Esophagus muscularis mucosa (tissue), 4 donors: ENCODE measurements around the gene CDK14. TPM values are rescaled to one million over a fixed set of nuclear protein-coding genes. Genes with fewer than 3 reads are reported as not detected.

Experiments used
- DNase-seq: peaks from one replicate; pipeline ENCODE4 v3.0.0-alpha.2; 2017; ENCODE audit errors: extremely low spot score
- H3K27ac ChIP-seq, 4 donors: fragments of 200-600 bp; sonication (generic); replicated peaks in 1 of 4; 1 replicate in 3 of 4; 2 replicates in 1 of 4; pipeline ENCODE4 v1.5.1; 2016 to 2019; ENCODE audit warnings: mild to moderate bottlenecking in 1 of 4
- H3K27me3 ChIP-seq, 4 donors: fragments of 200-600 bp; sonication (generic); one replicate each; pipeline versions ENCODE4 v1.5.1 to v1.6.0; 2016 to 2019
- H3K36me3 ChIP-seq, 4 donors: fragments of 200-600 bp; sonication (generic); one replicate each; pipeline ENCODE4 v1.5.1; 2016 to 2019
- H3K4me1 ChIP-seq, 4 donors: fragments of 200-600 bp; sonication (generic); one replicate each; pipeline ENCODE4 v1.5.1; 2016 to 2019
- H3K4me3 ChIP-seq, 4 donors: fragments of 200-600 bp; sonication (generic); 1 replicate in 2 of 4; 2 replicates in 2 of 4; pipeline ENCODE4 v1.5.1; 2016 to 2019; ENCODE audit warnings: mild to moderate bottlenecking in 4 of 4, moderate library complexity in 1 of 4
- H3K9me3 ChIP-seq, 4 donors: fragments of 200-600 bp; sonication (generic); 1 replicate in 3 of 4; 2 replicates in 1 of 4; pipeline ENCODE4 v1.5.1; 2016 to 2019
- EP300 ChIP-seq: sonication (generic); formaldehyde crosslinking; IDR thresholded peaks from one replicate; pipeline ENCODE4 v1.6.1; 2017; ENCODE audit warnings: antibody characterized with exemption
- POLR2A ChIP-seq: fragments of 450-650 bp; IDR thresholded peaks from one replicate; pipeline ENCODE4 v1.6.1; 2017; ENCODE audit warnings: antibody characterized with exemption, moderate library complexity, mild to moderate bottlenecking, low read depth
- POLR2AphosphoS5 ChIP-seq, 2 donors: sonication (generic); formaldehyde crosslinking; IDR thresholded peaks; one replicate each; pipeline ENCODE4 v1.6.1; 2017; ENCODE audit warnings: antibody characterized with exemption in 2 of 2
- WGBS: methylation state at CpG from one replicate; pipeline ENCODE4 v1.1.5; 2018; 5-methylcytosine and 5-hydroxymethylcytosine counted together
- intact Hi-C: fragments of 100-400 bp; cut with DNase I; formaldehyde crosslinking; loops from one replicate; pipeline ENCODE4 v1.15.1; 2023
- total RNA-seq, 4 donors: library from RNA; depleted of rRNA; stranded (reverse); fragments of >200 nt; gene quantifications; one replicate each; pipeline versions ENCODE4 v1.1.0 to v1.2.1, GENCODE V29; 2016
- TF ChIP-seq, protein P1 (sequence below), 3 experiments: fragments of 200-600 bp in 2 of 3; fragments of 450-650 bp in 1 of 3; sonication (generic) in 2 of 3; IDR thresholded peaks; one replicate each; pipeline ENCODE4 v1.5.1; 2017 to 2019; ENCODE audit warnings: antibody characterized with exemption in 3 of 3, mild to moderate bottlenecking in 2 of 3, moderate library complexity in 1 of 3

Gene CDK14
- total RNA-seq, 4 donors from 2014 or later = 9.6 to 17.7 (median 14.3) TPM

- Histone ChIP-seq H3K27ac (no peak overlapping the region), H3K36me3 (no peaks in the 10 kb centered on the region), H3K4me1 (peaks cover 0 to 21% (median 6%) of the 10 kb centered on the region in 4 donors), H3K27me3 (no peaks in the 10 kb centered on the region), H3K4me3 (no peak overlapping the region), H3K9me3 (no peaks in the 10 kb centered on the region)
- 58% methylated on average over 1 of the region's 1 CpG for WGBS
- DNase-seq = no peak
- intact Hi-C loops = no loop called here
- no peak for TF ChIP-seq EP300
- no peak for TF ChIP-seq POLR2AphosphoS5 (IDR thresholded peaks at IDR 0.05)
- TF ChIP-seq, protein P1, sequence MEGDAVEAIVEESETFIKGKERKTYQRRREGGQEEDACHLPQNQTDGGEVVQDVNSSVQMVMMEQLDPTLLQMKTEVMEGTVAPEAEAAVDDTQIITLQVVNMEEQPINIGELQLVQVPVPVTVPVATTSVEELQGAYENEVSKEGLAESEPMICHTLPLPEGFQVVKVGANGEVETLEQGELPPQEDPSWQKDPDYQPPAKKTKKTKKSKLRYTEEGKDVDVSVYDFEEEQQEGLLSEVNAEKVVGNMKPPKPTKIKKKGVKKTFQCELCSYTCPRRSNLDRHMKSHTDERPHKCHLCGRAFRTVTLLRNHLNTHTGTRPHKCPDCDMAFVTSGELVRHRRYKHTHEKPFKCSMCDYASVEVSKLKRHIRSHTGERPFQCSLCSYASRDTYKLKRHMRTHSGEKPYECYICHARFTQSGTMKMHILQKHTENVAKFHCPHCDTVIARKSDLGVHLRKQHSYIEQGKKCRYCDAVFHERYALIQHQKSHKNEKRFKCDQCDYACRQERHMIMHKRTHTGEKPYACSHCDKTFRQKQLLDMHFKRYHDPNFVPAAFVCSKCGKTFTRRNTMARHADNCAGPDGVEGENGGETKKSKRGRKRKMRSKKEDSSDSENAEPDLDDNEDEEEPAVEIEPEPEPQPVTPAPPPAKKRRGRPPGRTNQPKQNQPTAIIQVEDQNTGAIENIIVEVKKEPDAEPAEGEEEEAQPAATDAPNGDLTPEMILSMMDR (IDR thresholded peaks at IDR 0.05) = no peak
- TF ChIP-seq POLR2A = no peak
These were observed 73.4 kb downstream of the CDK14 start for GRCh38 chr7:90669492-90669891.

GRCh38 chr7:90671571-90671970, 75.5 kb downstream of the CDK14 start:
- H3K9me3 ChIP-seq = no peaks in the 10 kb centered on the region
- H3K36me3 ChIP-seq = no peaks in the 10 kb centered on the region
- intact Hi-C loops = no loop called here
- H3K27ac ChIP-seq = no peak overlapping the region
- H3K4me3 ChIP-seq = no peak overlapping the region
- H3K4me1 ChIP-seq = peaks cover 0 to 12% (median 3%) of the 10 kb centered on the region in 4 donors
- no peak for DNase-seq
- TF ChIP-seq POLR2AphosphoS5 (IDR thresholded peaks at IDR 0.05) = no peak
- WGBS = 86% methylated on average over 2 of the region's 2 CpGs
- no peaks in the 10 kb centered on the region for H3K27me3 ChIP-seq

DNA sequence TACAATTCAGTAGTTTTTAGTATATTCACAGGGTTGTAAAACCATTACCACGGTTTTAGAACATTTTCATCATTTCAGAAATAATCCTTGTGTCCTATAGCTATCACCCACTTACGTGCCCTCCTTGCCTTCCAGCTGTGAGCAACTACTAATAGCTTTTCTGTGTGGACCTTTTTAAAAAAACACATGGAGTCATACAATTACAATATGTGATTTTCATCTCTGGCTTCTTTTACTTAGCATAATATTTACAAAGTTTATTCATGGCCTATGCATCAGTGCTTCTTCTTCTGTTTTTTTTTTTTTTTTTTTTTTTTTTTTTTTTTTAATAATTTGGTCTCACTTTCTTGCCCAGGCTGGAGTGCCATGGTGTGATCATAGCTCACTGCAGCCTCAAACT, 76.1 kb downstream of the CDK14 start:
- H3K27me3 ChIP-seq = no peaks in the 10 kb centered on the region
- WGBS = 93% methylated on average over 2 of the region's 2 CpGs
- H3K36me3 ChIP-seq = no peaks in the 10 kb centered on the region
- H3K4me1 ChIP-seq = peaks cover 0 to 17% (median 4%) of the 10 kb centered on the region in 4 donors
- no peaks in the 10 kb centered on the region for H3K9me3 ChIP-seq
- H3K4me3 ChIP-seq = no peak overlapping the region
- intact Hi-C loops = no loop called here
- DNase-seq = no peak
- no peak overlapping the region for H3K27ac ChIP-seq
- TF ChIP-seq, protein P1 (IDR thresholded peaks at IDR 0.05) = no peak
- TF ChIP-seq POLR2A (no peak), EP300 (no peak), POLR2AphosphoS5 (IDR thresholded peaks at IDR 0.05) (no peak)

DNA sequence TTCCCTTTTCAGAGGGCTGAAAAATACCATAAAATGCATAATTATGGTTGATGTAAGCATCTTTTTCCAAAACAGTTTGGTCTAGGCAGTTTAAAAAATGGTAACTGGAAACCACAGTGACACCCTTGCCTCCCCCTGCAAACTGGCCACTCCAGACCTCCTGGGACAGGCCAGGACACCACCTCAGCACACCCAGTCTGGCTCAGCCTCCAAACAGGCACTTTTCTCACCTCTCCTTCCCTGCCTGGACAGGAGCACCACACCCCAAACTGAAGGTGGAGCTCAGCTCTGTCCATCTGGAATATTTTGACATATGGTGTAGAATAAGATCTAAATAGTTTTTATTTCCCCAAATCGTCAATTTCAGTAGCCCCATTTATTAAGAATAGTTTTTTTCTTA, 78.5 kb downstream of the CDK14 start:
- H3K36me3 ChIP-seq = no peaks in the 10 kb centered on the region
- peaks cover 0 to 19% (median 9%) of the 10 kb centered on the region in 4 donors for H3K4me1 ChIP-seq
- no peak for DNase-seq
- 75% methylated on average over 1 of the region's 1 CpG for WGBS
- H3K27me3 ChIP-seq = no peaks in the 10 kb centered on the region
- intact Hi-C loops = no loop called here
- H3K27ac ChIP-seq = no peak overlapping the region
- TF ChIP-seq POLR2AphosphoS5 (IDR thresholded peaks at IDR 0.05) (no peak), EP300 (no peak), POLR2A (no peak)
- TF ChIP-seq, protein P1 (IDR thresholded peaks at IDR 0.05) = no peak
- no peak overlapping the region for H3K4me3 ChIP-seq
- H3K9me3 ChIP-seq = no peaks in the 10 kb centered on the region

- Histone ChIP-seq H3K9me3 (no peaks in the 10 kb centered on the region), H3K36me3 (no peaks in the 10 kb centered on the region), H3K4me3 (no peak overlapping the region), H3K4me1 (peaks cover 1 to 18% (median 8%) of the 10 kb centered on the region in 4 donors), H3K27me3 (no peaks in the 10 kb centered on the region), H3K27ac (no peak overlapping the region)
- 96% methylated on average over 3 of the region's 3 CpGs for WGBS
- TF ChIP-seq POLR2A (no peak), EP300 (no peak), POLR2AphosphoS5 (IDR thresholded peaks at IDR 0.05) (no peak)
- TF ChIP-seq, protein P1 (IDR thresholded peaks at IDR 0.05) = no peak
- intact Hi-C loops = no loop called here
- no peak for DNase-seq
These were observed 79.9 kb downstream of the CDK14 start for GRCh38 chr7:90675982-90676381.
